Uterus (tissue), 4 donors: ENCODE measurements around the gene TECPR1. TPM values are rescaled to one million over a fixed set of nuclear protein-coding genes. Genes with fewer than 3 reads are reported as not detected.

Experiments used
- DNase-seq, 2 donors: peaks; one replicate each; pipeline ENCODE4 v3.0.0-alpha.2; 2019 to 2020
- H3K27ac ChIP-seq, 2 donors: fragments of 200-600 bp; sonication (generic); 1 replicate in 1 of 2; 2 replicates in 1 of 2; pipeline ENCODE4 v1.5.1; 2016 to 2018
- H3K27me3 ChIP-seq, 2 donors: fragments of 200-600 bp; sonication (generic); one replicate each; pipeline ENCODE4 v1.5.1; 2018 to 2019; ENCODE audit warnings: control low read depth in 1 of 2
- H3K36me3 ChIP-seq, 2 donors: fragments of 200-600 bp; sonication (generic); one replicate each; pipeline ENCODE4 v1.5.1; 2019; ENCODE audit warnings: control low read depth in 1 of 2
- H3K4me1 ChIP-seq, 2 donors: fragments of 200-600 bp; sonication (generic); one replicate each; pipeline ENCODE4 v1.5.1; 2018 to 2019; ENCODE audit warnings: control low read depth in 1 of 2
- H3K4me3 ChIP-seq, 2 donors: fragments of 200-600 bp; sonication (generic); 1 replicate in 1 of 2; 2 replicates in 1 of 2; pipeline ENCODE4 v1.5.1; 2018 to 2019; ENCODE audit warnings: mild to moderate bottlenecking in 1 of 2
- H3K9me3 ChIP-seq, 2 donors: fragments of 200-600 bp; sonication (generic); one replicate each; pipeline ENCODE4 v1.5.1; 2019; ENCODE audit warnings: control low read depth in 1 of 2
- POLR2A ChIP-seq, 2 donors: fragments of 450-650 bp; IDR thresholded peaks; one replicate each; pipeline ENCODE4 v1.6.1; 2016; ENCODE audit warnings: antibody characterized with exemption in 2 of 2, mild to moderate bottlenecking in 1 of 2, moderate library complexity in 1 of 2
- intact Hi-C: fragments of 100-400 bp; cut with DNase I; formaldehyde crosslinking; loops from one replicate; pipeline ENCODE4 v1.15.1; 2023; ENCODE audit warnings: low total_unique reads
- total RNA-seq, 4 donors: library from RNA; depleted of rRNA in 3 of 4; stranded (reverse); fragments of >200 nt in 3 of 4; gene quantifications; one replicate each; pipeline versions ENCODE4 v1.1.0 to v1.2.4, GENCODE V29; 2014 to 2023
- TF ChIP-seq, protein P1 (sequence below), 4 experiments: fragments of 200-600 bp in 2 of 4; fragments of 450-650 bp in 2 of 4; sonication (generic) in 2 of 4; IDR thresholded peaks; one replicate each; pipeline ENCODE4 v1.5.1; 2016 to 2019; ENCODE audit warnings: antibody characterized with exemption in 4 of 4, mild to moderate bottlenecking in 2 of 4, moderate library complexity in 1 of 4
- donor health status: DM: yes; HTN: yes; CAD: no.

Gene TECPR1
- total RNA-seq, 4 donors from 2014 or later, result 3.1 to 52.6 (median 16.7) TPM

DNA sequence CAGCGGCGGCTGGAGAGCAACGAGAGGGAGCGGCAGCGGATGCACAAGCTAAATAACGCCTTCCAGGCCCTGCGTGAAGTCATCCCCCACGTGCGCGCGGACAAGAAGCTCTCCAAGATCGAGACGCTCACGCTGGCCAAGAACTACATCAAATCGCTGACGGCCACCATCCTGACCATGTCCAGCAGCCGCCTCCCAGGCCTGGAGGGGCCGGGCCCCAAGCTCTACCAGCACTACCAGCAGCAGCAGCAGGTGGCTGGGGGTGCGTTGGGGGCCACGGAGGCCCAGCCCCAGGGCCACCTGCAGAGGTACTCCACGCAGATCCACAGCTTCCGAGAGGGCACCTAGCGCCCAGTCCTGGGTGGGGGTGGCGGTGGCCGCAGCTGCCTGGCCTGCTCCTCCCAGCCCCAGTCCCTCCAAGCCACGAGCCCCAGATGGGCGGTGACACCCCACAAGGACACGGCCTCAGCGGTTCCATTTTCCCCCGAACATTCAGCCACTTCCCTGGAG, 39.4 kb downstream of the TECPR1 start:
- Histone ChIP-seq H3K9me3 (no peaks in the 10 kb centered on the region), H3K27me3 (no peaks in the 10 kb centered on the region), H3K4me3 (no peak overlapping the region), H3K27ac (no peak overlapping the region), H3K4me1 (no peaks in the 10 kb centered on the region), H3K36me3 (no peaks in the 10 kb centered on the region)
- DNase-seq, result peak in 1 of 2 donors; percentile 14
- intact Hi-C loops, result no loop called here
- TF ChIP-seq POLR2A (IDR thresholded peaks at IDR 0.05), result no peak
- TF ChIP-seq, protein P1, sequence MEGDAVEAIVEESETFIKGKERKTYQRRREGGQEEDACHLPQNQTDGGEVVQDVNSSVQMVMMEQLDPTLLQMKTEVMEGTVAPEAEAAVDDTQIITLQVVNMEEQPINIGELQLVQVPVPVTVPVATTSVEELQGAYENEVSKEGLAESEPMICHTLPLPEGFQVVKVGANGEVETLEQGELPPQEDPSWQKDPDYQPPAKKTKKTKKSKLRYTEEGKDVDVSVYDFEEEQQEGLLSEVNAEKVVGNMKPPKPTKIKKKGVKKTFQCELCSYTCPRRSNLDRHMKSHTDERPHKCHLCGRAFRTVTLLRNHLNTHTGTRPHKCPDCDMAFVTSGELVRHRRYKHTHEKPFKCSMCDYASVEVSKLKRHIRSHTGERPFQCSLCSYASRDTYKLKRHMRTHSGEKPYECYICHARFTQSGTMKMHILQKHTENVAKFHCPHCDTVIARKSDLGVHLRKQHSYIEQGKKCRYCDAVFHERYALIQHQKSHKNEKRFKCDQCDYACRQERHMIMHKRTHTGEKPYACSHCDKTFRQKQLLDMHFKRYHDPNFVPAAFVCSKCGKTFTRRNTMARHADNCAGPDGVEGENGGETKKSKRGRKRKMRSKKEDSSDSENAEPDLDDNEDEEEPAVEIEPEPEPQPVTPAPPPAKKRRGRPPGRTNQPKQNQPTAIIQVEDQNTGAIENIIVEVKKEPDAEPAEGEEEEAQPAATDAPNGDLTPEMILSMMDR (IDR thresholded peaks at IDR 0.05), result no peak

DNA sequence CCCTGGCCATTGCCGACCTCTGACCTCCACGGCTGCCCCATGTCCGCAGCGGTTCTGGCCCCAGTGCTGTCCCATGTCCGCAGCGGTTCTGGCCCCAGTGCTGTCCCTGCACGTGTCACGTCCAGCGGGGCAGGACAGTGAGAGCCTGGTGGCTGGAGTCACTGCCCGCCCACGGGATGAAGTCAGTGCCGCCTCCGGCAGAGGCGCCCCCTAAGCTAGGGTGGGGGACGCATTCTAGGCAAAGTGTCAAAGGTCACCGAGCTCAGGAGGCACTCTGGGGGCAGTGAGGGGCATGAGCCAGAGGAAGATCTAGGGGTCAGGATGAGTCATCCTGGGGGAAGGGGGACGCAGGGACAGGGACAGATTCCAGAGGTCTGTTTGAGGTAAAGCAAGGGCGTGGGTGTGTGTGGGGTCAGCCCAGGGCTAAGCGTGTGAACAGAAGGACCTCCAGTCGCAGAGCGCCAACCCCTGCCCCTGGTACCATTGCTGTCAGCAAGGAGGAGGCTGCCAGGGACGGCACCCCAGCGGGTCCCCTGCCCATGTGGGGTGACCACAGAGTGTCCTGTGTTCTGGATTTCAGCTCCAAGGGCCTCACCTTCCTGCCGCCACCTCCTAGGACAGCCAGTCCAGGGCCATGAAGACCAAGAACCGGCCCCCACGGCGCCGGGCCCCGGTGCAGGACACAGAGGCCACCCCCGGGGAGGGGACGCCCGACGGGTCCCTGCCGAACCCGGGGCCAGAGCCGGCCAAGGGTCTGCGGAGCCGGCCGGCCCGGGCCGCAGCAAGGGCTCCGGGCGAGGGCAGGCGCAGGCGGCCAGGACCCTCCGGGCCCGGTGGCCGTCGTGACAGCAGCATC, 40.1 kb downstream of the TECPR1 start:
- TF ChIP-seq POLR2A (IDR thresholded peaks at IDR 0.05), result no peak

DNA sequence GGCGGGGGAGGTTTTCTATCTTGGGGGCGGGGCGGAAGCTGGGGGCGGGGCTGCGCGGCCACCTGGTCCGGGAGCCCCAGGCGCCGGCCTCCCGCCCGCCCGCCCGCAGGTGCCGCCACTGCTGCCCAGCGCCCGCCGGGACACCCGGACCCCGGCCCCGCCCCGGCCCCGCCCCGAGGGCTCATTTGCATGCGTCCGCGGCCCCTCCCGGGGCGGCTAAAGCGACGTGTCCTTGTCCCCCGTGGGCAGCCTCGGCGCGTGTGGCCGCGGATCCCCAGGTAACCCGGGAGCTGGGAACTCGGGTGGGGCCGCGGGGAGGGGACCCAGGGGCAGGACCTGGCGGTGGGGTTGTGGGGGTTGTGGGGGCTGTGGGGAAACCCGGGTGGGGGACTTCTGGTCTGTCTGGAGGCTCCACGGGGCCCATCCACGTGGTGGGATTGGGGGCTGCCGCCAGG, 40.8 kb downstream of the TECPR1 start, which contains the start of gene BHLHA15:
TSS of gene BHLHA15 (plus strand) at position 219 of the 455 bp plus-strand sequence. CDS start 871 bp downstream, outside the sequence.
- Histone ChIP-seq H3K9me3 (no peaks in the 10 kb centered on the region), H3K27ac (no peak within 1 kb of the TSS), H3K4me1 (no peaks in the 10 kb centered on the region), H3K4me3 (peak within 1 kb of the TSS in 1 of 2 donors; percentile 3), H3K36me3 (no peaks in the 10 kb centered on the region), H3K27me3 (no peaks in the 10 kb centered on the region)
- TF ChIP-seq POLR2A (IDR thresholded peaks at IDR 0.05), result no peak
- TF ChIP-seq, protein P1 (IDR thresholded peaks at IDR 0.05), result no peak
- DNase-seq, result no peak
- intact Hi-C loops, result no loop called here

More for the DNA sequence above, 40.1 kb downstream of the TECPR1 start:
- Histone ChIP-seq H3K4me3 (no peak overlapping the region), H3K36me3 (no peaks in the 10 kb centered on the region), H3K4me1 (no peaks in the 10 kb centered on the region), H3K9me3 (no peaks in the 10 kb centered on the region), H3K27ac (no peak overlapping the region), H3K27me3 (no peaks in the 10 kb centered on the region)
- intact Hi-C loops, result no loop called here
- DNase-seq, result peak in 1 of 2 donors; percentile 10

DNA sequence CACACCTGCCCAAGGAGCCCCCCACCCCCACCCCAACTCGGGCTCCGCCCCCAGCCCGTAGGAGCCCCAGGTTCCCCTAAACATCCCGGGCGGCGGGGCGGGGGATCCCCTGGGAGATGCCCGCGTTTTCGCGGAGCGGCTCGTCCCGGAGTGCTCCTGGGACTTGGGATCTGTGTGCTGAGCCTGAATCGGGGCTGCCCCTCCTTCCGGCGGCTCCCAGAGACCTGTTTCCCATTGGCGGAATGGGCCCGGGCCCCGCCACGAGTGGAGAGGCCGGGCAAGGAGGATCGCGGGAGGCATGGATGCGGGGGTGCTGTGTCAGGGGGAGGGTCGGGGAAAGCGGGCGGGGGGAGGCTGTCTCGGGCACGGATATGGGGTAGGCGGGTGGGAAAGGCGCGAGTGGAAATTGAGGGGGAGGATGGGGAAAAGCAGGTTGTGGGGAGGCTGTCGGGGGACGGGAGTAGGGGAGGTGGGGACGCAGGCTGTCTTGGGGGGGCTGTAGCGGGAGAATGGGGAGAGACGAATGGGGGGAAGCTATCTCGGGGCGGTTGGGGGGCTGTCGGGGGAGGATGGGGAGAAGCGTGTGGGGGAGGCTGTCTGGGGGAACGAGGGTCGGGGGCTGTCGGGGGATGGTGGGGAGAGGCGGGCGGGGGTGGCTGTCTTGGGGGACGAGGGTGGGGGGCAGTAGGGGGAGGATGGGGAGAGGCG, 41.4 kb downstream of the TECPR1 start:
- intact Hi-C loops, result no loop called here
- TF ChIP-seq, protein P1 (IDR thresholded peaks at IDR 0.05), result no peak
- no peak for TF ChIP-seq POLR2A (IDR thresholded peaks at IDR 0.05)
- Histone ChIP-seq H3K27me3 (no peaks in the 10 kb centered on the region), H3K27ac (no peak overlapping the region), H3K4me1 (no peaks in the 10 kb centered on the region), H3K4me3 (peak overlapping the region in 1 of 2 donors; percentile 3), H3K9me3 (no peaks in the 10 kb centered on the region), H3K36me3 (no peaks in the 10 kb centered on the region)
- DNase-seq, result peak in 1 of 2 donors; percentile 12

DNA sequence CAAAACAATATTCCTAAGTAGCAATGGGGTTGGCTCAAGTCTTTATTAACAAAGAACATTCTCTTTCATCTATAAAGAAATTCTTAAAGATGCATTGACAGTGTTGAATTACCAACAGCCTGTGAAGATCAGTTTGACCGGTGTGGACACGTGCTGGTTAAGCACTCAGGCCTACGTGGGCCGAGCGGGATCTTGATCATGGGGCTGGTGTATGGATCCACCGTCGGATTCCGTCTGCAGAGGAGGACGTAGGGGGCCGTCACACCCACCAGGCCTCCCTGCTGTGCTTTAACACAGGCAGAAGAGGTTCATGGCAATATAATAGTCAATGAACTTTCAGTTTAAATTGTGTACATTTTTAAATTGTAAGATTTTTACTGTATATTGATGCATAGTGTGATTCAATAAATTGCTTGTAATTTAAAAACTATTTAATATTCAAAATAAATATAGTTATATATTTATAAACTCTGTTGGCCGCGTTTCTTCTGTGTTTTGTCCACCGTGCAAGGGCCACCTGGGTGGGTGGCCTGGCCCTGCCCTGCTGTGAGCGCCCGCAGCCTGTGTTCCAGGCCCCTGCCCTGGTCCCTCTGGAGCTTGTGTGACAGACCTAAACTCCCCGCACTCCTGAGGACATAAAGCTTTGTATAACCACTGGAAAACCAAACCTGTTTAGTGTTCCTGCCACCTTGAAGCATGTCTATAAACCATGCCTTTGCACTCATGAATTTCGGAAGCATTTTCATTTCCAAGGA, 42.7 kb downstream of the TECPR1 start:
- Histone ChIP-seq H3K4me3 (no peak overlapping the region), H3K27ac (no peak overlapping the region), H3K27me3 (no peaks in the 10 kb centered on the region), H3K4me1 (no peaks in the 10 kb centered on the region), H3K9me3 (no peaks in the 10 kb centered on the region), H3K36me3 (no peaks in the 10 kb centered on the region)
- TF ChIP-seq, protein P1 (IDR thresholded peaks at IDR 0.05), result no peak
- no peak for TF ChIP-seq POLR2A (IDR thresholded peaks at IDR 0.05)
- intact Hi-C loops, result no loop called here
- no peak for DNase-seq
